Measurements from ENCODE around the gene SLC25A26. TPM values are rescaled to one million over a fixed set of nuclear protein-coding genes. Genes with fewer than 3 reads are reported as not detected.

Gene SLC25A26
- total RNA-seq, 1 donor from 2014 or later: 39.0 TPM

DNA sequence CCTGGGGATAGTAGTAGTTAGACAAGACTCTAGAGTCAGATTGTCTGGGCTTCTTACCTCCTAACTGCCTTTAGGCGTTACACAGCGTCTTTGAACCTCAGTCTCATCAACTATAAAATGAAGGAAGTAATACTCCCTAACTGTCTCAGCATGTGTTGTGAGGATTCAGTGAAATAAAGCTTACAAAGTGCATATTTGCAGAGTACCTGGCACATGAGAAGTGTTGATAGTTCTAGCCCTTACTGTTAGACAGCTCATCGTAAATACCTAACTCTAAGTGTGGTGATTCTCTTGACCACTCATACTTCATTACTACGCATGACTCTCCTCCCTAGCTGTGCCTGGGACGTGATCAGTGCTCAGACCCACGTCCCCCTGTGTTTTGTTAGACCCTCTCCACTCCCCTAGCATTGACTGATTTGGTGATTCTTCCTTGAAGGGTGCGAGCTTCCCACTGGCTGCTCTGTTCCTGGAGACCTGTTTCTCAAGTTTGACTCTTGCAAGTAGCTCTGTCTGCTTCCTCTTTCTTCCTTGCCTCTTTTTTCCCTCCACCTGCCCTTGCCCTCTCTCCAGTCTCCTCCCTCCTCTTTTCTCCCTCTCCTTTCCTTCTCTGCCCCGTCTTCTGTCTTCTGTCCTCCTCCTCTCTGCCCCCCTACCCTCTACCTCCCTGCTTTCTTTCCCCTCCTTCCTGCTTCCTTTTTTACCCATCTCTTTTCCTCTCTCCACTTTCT, 124.2 kb downstream of the SLC25A26 start:
- Histone ChIP-seq H3K4me3 (ENCODE audit: low read depth, low read length) (no peak overlapping the region), H3K36me3 (ENCODE audit: control insufficient read depth, insufficient read depth, low read length) (peaks cover 2% of the 10 kb centered on the region), H3K27me3 (ENCODE audit: control insufficient read depth, insufficient read depth, low read length) (no peaks in the 10 kb centered on the region)
- TF ChIP-seq CTCF (IDR thresholded peaks at IDR 0.05; ENCODE audit: insufficient read depth, low read length, severe bottlenecking): no peak
- no peak for DNase-seq (ENCODE audit: low read depth)
- FAIRE-seq: no peak

DNA sequence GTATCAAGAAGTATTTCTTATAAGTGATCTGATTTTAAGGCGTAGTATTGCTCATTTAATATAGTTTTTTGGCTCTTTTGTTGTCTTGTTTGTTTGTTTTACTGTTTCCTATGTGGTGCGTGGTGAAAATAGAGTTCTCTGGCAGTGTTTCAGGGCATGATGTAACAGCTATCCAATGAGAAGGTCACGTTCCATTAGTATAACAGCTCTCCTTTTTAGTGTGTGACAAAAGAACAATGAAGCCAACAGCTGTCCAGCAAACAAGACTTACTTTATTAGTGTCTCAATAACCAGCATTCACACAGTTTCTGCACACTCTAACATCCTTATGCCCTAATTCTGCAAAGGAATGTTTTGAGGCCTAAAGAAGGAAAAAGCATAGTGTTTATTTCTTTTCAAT, 127.9 kb downstream of the SLC25A26 start:
- no peak for FAIRE-seq
- no peak for TF ChIP-seq CTCF (IDR thresholded peaks at IDR 0.05; ENCODE audit: insufficient read depth, low read length, severe bottlenecking)
- no peak for DNase-seq (ENCODE audit: low read depth)
- H3K27me3 ChIP-seq (ENCODE audit: control insufficient read depth, insufficient read depth, low read length): no peaks in the 10 kb centered on the region
- peaks cover 2% of the 10 kb centered on the region for H3K36me3 ChIP-seq (ENCODE audit: control insufficient read depth, insufficient read depth, low read length)
- H3K4me3 ChIP-seq (ENCODE audit: low read depth, low read length): no peak overlapping the region

DNA sequence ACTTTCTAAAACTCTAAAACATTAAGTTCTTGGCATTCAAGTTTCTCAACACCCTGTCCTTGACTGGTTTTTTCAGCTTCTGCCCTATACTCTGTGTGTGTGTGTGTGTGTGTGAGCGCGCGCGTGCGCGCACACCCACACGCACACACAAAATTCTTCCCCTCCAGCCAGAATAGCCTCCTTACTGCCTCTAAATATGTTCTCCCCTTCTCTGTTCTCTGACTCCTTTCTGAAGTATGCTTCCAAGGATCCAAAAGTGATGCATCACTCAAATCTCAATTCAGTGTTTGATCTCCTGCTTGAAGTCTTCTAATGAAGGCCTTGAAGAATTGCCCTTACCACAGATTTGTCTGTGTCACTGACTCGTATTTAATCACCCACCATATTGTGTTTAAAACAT, 129.8 kb downstream of the SLC25A26 start:
- TF ChIP-seq CTCF (IDR thresholded peaks at IDR 0.05; ENCODE audit: insufficient read depth, low read length, severe bottlenecking): no peak
- DNase-seq (ENCODE audit: low read depth) (no peak), FAIRE-seq (no peak)
- no peaks in the 10 kb centered on the region for H3K27me3 ChIP-seq (ENCODE audit: control insufficient read depth, insufficient read depth, low read length)
- no peak overlapping the region for H3K4me3 ChIP-seq (ENCODE audit: low read depth, low read length)
- H3K36me3 ChIP-seq (ENCODE audit: control insufficient read depth, insufficient read depth, low read length): peaks cover 2% of the 10 kb centered on the region

DNA sequence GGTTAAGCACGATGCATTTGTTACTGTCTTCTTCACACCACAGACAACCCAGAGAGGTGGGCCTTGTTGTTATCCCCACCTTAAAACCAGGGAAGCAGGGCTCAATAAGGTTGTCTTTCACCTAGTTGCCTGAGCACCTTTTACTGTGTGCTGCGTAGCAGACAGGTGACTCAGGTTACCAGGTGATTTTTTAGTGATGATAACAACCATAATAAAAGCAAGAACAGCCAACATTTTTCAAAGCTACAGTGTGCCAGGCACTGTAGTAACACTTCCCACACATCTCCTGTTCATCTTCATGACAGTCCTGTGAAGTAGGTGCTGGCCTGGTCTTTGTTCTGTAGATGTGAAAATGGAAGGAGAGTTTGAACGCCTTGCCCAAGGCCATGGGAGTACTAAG, 132.2 kb downstream of the SLC25A26 start:
- Histone ChIP-seq H3K36me3 (ENCODE audit: control insufficient read depth, insufficient read depth, low read length) (no peaks in the 10 kb centered on the region), H3K4me3 (ENCODE audit: low read depth, low read length) (no peak overlapping the region), H3K27me3 (ENCODE audit: control insufficient read depth, insufficient read depth, low read length) (no peaks in the 10 kb centered on the region)
- DNase-seq (ENCODE audit: low read depth) (no peak), FAIRE-seq (no peak)
- TF ChIP-seq CTCF (IDR thresholded peaks at IDR 0.05; ENCODE audit: insufficient read depth, low read length, severe bottlenecking): no peak

DNA sequence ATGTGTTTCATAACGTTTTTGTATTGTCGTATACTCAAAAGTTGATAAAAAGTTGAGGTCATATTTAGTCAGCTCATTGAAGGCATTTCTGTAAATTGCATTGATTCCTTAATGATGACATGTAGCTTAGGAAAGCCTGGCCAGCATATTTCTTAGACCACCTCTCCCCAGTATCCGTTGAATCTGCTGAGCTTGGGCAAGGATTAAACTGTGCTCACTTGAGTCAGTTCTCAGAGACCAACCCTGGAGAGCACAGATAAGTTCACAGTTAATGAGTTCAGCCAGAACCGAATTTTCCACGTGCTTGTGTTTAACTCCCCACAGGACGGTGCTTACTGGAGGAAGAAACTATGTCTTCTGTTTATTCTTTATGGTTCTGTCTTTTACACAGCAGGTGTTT, 132.7 kb downstream of the SLC25A26 start:
- TF ChIP-seq CTCF (IDR thresholded peaks at IDR 0.05; ENCODE audit: insufficient read depth, low read length, severe bottlenecking): no peak
- Histone ChIP-seq H3K36me3 (ENCODE audit: control insufficient read depth, insufficient read depth, low read length) (no peaks in the 10 kb centered on the region), H3K27me3 (ENCODE audit: control insufficient read depth, insufficient read depth, low read length) (no peaks in the 10 kb centered on the region), H3K4me3 (ENCODE audit: low read depth, low read length) (no peak overlapping the region)
- DNase-seq (ENCODE audit: low read depth) (no peak), FAIRE-seq (no peak)

GRCh38 chr3:66354001-66354400, 133.2 kb downstream of the SLC25A26 start:
- no peaks in the 10 kb centered on the region for H3K36me3 ChIP-seq (ENCODE audit: control insufficient read depth, insufficient read depth, low read length)
- DNase-seq (ENCODE audit: low read depth) (no peak), FAIRE-seq (no peak)
- no peak overlapping the region for H3K4me3 ChIP-seq (ENCODE audit: low read depth, low read length)
- H3K27me3 ChIP-seq (ENCODE audit: control insufficient read depth, insufficient read depth, low read length): no peaks in the 10 kb centered on the region
- no peak for TF ChIP-seq CTCF (IDR thresholded peaks at IDR 0.05; ENCODE audit: insufficient read depth, low read length, severe bottlenecking)

Data from bronchial epithelial cell (primary cell).